ENCODE measurements around the gene FAM111B.
"Not testable (repeated sequence)": the region's sequence is repeated elsewhere in the genome, so short reads cannot be mapped to it uniquely, and the experiment has no call there.

DNA sequence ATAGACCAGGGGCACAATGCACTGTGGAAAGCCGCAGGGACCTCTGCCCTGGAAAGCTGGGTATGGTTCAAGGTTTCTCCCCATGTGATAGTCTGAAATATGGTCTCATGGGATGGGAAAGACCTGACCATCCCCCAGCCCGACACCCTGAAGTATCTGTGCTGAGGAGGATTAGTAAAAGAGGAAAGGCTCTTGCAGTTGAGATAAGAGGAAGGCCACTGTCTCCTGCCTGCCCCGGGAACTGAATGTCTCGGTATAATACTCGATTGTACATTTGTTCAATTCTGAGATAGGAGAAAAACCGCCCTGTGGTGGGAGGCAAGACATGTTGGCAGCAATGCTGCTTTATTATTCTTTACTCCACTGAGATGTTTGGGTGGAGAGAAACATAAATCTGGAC lies 29.5 kb downstream of the FAM111B start:
- not testable (repeated sequence) for TF ChIP-seq CTCF, POLR2A (IDR thresholded peaks at IDR 0.05)

Measured in Peyer's patch (tissue), 4 donors.